H1 (cell line): Measurements from ENCODE around the gene RNPEPL1. TPM values are rescaled to one million over a fixed set of nuclear protein-coding genes. Genes with fewer than 3 reads are reported as not detected.

ENCODE experiments used
- CTCF ChIA-PET: fragments of 300-600 bp; sonication (Branson Sonifier 250); formaldehyde crosslinking; loops from one replicate; lab custom pipeline; 2021; ENCODE audit not compliant: partially characterized antibody; lab: Charles Lee
- POLR2A ChIA-PET: fragments of 300-600 bp; sonication (Branson Sonifier 250); formaldehyde crosslinking; loops from one replicate; lab custom pipeline; 2021; ENCODE audit warnings: inconsistent platforms; ENCODE audit not compliant: partially characterized antibody; lab: Charles Lee
- DNase-seq, 2 experiments: peaks; one replicate each; pipeline versions ENCODE4 v3.0.0 to v3.0.0-alpha.2; 2010 to 2022; ENCODE audit warnings: low spot score in 2 of 2, low read depth in 1 of 2, mixed read lengths in 1 of 2
- FAIRE-seq: peaks from 2 replicates; lab custom pipeline; 2011; peaks lifted over from hg19 to GRCh38; lab: Jason Lieb, UNC
- H2AFZ ChIP-seq: 2 replicates; pipeline ENCODE4 v1.8.1; 2012; ENCODE audit warnings: low read length, inconsistent platforms
- H2AK5ac ChIP-seq: 2 replicates; pipeline ENCODE4 v1.6.1; 2013; ENCODE audit warnings: low read depth, low read length
- H2BK120ac ChIP-seq: replicated peaks from 2 replicates; pipeline ENCODE3; 2013; ENCODE audit warnings: low read depth, low read length, inconsistent platforms
- H2BK12ac ChIP-seq: 2 replicates; pipeline ENCODE4 v1.6.1; 2013; ENCODE audit warnings: low read depth, low read length
- H2BK15ac ChIP-seq: 2 replicates; pipeline ENCODE4 v1.6.1; 2013; ENCODE audit warnings: low read length
- H2BK20ac ChIP-seq: 2 replicates; pipeline ENCODE4 v1.6.1; 2013; ENCODE audit warnings: low read length
- H2BK5ac ChIP-seq: 2 replicates; pipeline ENCODE4 v1.6.1; 2013; ENCODE audit warnings: low read depth, low read length
- H3K14ac ChIP-seq: 2 replicates; pipeline ENCODE4 v1.6.1; 2013; ENCODE audit warnings: inconsistent platforms; ENCODE audit not compliant: insufficient read length
- H3K18ac ChIP-seq: 2 replicates; pipeline ENCODE4 v1.6.1; 2013; ENCODE audit warnings: low read length; ENCODE audit errors: extremely low read depth
- H3K23ac ChIP-seq: 2 replicates; pipeline ENCODE4 v1.6.1; 2013; ENCODE audit warnings: inconsistent platforms; ENCODE audit not compliant: insufficient read length
- H3K23me2 ChIP-seq: 2 replicates; pipeline ENCODE4 v1.6.1; 2013; ENCODE audit warnings: low read depth, low read length
- H3K27ac ChIP-seq: 2 replicates; pipeline ENCODE4 v1.6.1; 2011; ENCODE audit warnings: low read depth, low read length, inconsistent platforms
- H3K27me3 ChIP-seq, 4 experiments: replicated peaks in 1 of 4; 1 replicate in 1 of 4; 2 replicates in 3 of 4; pipeline versions ENCODE4 v1.6.1 to v1.8.1; 2011 to 2013; ENCODE audit warnings: low read length in 3 of 4, mild to moderate bottlenecking in 3 of 4, inconsistent platforms in 2 of 4, mixed read lengths in 2 of 4, moderate library complexity in 1 of 4; ENCODE audit not compliant: control insufficient read depth in 3 of 4, insufficient read depth in 3 of 4; ENCODE audit errors: extremely low read depth in 1 of 4
- H3K36me3 ChIP-seq, 4 experiments: 2 replicates each; pipeline versions ENCODE4 v1.6.1 to v1.8.1; 2011 to 2013; ENCODE audit warnings: mild to moderate bottlenecking in 4 of 4, low read length in 3 of 4, moderate library complexity in 2 of 4, control low read depth in 1 of 4, inconsistent platforms in 1 of 4; ENCODE audit not compliant: insufficient read depth in 4 of 4, control insufficient read depth in 2 of 4
- H3K4ac ChIP-seq: replicated peaks from 2 replicates; pipeline ENCODE3; 2013; ENCODE audit warnings: low read length, low read depth, mixed read lengths, inconsistent platforms; ENCODE audit not compliant: insufficient read length
- H3K4me1 ChIP-seq, 4 experiments: replicated peaks in 1 of 4; 1 replicate in 1 of 4; 2 replicates in 3 of 4; pipeline versions ENCODE4 v1.6.1 to v1.8.1; 2011 to 2013; ENCODE audit warnings: low read length in 3 of 4, inconsistent platforms in 2 of 4, mixed read lengths in 1 of 4; ENCODE audit not compliant: insufficient read depth in 4 of 4, control insufficient read depth in 3 of 4
- H3K4me2 ChIP-seq, 2 experiments: 2 replicates each; pipeline versions ENCODE4 v1.6.1 to v1.8.1; 2011 to 2013; ENCODE audit warnings: low read depth in 2 of 2, low read length in 2 of 2, control low read depth in 1 of 2, inconsistent platforms in 1 of 2, mild to moderate bottlenecking in 1 of 2; ENCODE audit not compliant: insufficient read depth in 1 of 2
- H3K4me3 ChIP-seq, 4 experiments: fragments of 200-600, 300-600 bp in 1 of 4; sonication (generic), shearing (Covaris generic), sonication (Bioruptor Twin) in 1 of 4; 2 replicates each; pipeline versions ENCODE4 v1.5.1 to v1.8.1; 2011 to 2016; ENCODE audit warnings: low read length in 4 of 4, low read depth in 3 of 4, control low read depth in 2 of 4, inconsistent platforms in 2 of 4, mild to moderate bottlenecking in 2 of 4, mixed read lengths in 1 of 4, moderate library complexity in 1 of 4; ENCODE audit not compliant: insufficient read depth in 2 of 4; ENCODE audit errors: extremely low read depth in 1 of 4
- H3K56ac ChIP-seq: replicated peaks from 2 replicates; pipeline ENCODE3; 2013; ENCODE audit warnings: low read depth, mild to moderate bottlenecking, mixed read lengths, low read length, inconsistent platforms; ENCODE audit not compliant: insufficient read length
- H3K79me1 ChIP-seq: 2 replicates; pipeline ENCODE4 v1.6.1; 2013; ENCODE audit warnings: low read depth, low read length, control low read depth
- H3K79me2 ChIP-seq, 2 experiments: 2 replicates each; pipeline versions ENCODE4 v1.6.1 to v1.8.1; 2012 to 2013; ENCODE audit warnings: low read length in 2 of 2, mild to moderate bottlenecking in 2 of 2, inconsistent platforms in 1 of 2; ENCODE audit not compliant: insufficient read depth in 2 of 2, control insufficient read depth in 1 of 2
- H3K9ac ChIP-seq, 4 experiments: replicated peaks in 1 of 4; 1 replicate in 1 of 4; 2 replicates in 3 of 4; pipeline versions ENCODE4 v1.6.1 to v1.8.1; 2011 to 2013; ENCODE audit warnings: low read depth in 3 of 4, low read length in 3 of 4, control low read depth in 2 of 4, mild to moderate bottlenecking in 2 of 4, moderate library complexity in 2 of 4, inconsistent platforms in 1 of 4; ENCODE audit errors: extremely low read depth in 1 of 4
- H3K9me3 ChIP-seq, 2 experiments: 2 replicates each; pipeline versions ENCODE4 v1.6.1 to v1.8.1; 2012 to 2013; ENCODE audit warnings: mild to moderate bottlenecking in 2 of 2, moderate library complexity in 2 of 2, control low read depth in 1 of 2, inconsistent platforms in 1 of 2, low read depth in 1 of 2, low read length in 1 of 2, mixed read lengths in 1 of 2; ENCODE audit not compliant: insufficient read depth in 2 of 2
- H4K20me1 ChIP-seq, 2 experiments: replicated peaks in 1 of 2; 2 replicates each; pipeline versions ENCODE3 to v1.8.1; 2011 to 2013; ENCODE audit warnings: inconsistent platforms in 2 of 2, low read length in 2 of 2, mild to moderate bottlenecking in 1 of 2; ENCODE audit not compliant: insufficient read depth in 2 of 2, control insufficient read depth in 1 of 2
- H4K5ac ChIP-seq: 2 replicates; pipeline ENCODE4 v1.6.1; 2013; ENCODE audit warnings: low read length, low read depth, mixed read lengths, inconsistent platforms; ENCODE audit not compliant: insufficient read length
- H4K8ac ChIP-seq: 2 replicates; pipeline ENCODE4 v1.8.0; 2013; ENCODE audit warnings: mild to moderate bottlenecking, moderate library complexity, low read length, inconsistent platforms; ENCODE audit not compliant: insufficient read depth; ENCODE audit errors: extremely low read depth
- H4K91ac ChIP-seq: replicated peaks from 2 replicates; pipeline ENCODE3; 2013; ENCODE audit warnings: low read length, mixed read lengths, inconsistent platforms; ENCODE audit not compliant: insufficient read length
- BRCA1 ChIP-seq: IDR thresholded peaks from 2 replicates; pipeline ENCODE4 v1.6.1; 2012; ENCODE audit warnings: low read depth, low read length, improper control_type of control experiment
- GTF2F1 ChIP-seq: IDR thresholded peaks from 2 replicates; pipeline ENCODE4 v1.6.1; 2012; ENCODE audit warnings: low read depth, low read length, improper control_type of control experiment, borderline replicate concordance
- KDM5A ChIP-seq: fragments of 200-600 bp; IDR thresholded peaks from 2 replicates; pipeline ENCODE4 v1.7.1; 2012; ENCODE audit warnings: mild to moderate bottlenecking, low read length, inconsistent platforms, mixed read lengths
- MAFK ChIP-seq: IDR thresholded peaks from 2 replicates; pipeline ENCODE4 v1.6.1; 2012; ENCODE audit warnings: low read depth, mild to moderate bottlenecking, improper control_type of control experiment, low read length
- NANOG ChIP-seq: IDR thresholded peaks from 2 replicates; pipeline ENCODE4 v1.6.1; 2011; ENCODE audit warnings: low read length, low read depth, mild to moderate bottlenecking, inconsistent platforms; ENCODE audit not compliant: insufficient read depth, poor library complexity, severe bottlenecking
- RAD21 ChIP-seq, 2 experiments: IDR thresholded peaks in 1 of 2; conservative IDR thresholded peaks in 1 of 2; 2 replicates each; pipeline ENCODE4 v1.6.1; 2011; ENCODE audit warnings: low read depth in 2 of 2, low read length in 2 of 2, improper control_type of control experiment in 1 of 2, inconsistent platforms in 1 of 2, mild to moderate bottlenecking in 1 of 2, moderate library complexity in 1 of 2
- TAF1 ChIP-seq: IDR thresholded peaks from 2 replicates; pipeline ENCODE4 v1.6.1; 2011; ENCODE audit warnings: mild to moderate bottlenecking, low read depth, low read length
- YY1 ChIP-seq: IDR thresholded peaks from 2 replicates; pipeline ENCODE4 v1.6.1; 2011; ENCODE audit warnings: low read depth, mild to moderate bottlenecking, low read length
- WGBS, 2 experiments: shearing (Covaris generic) in 1 of 2; methylation state at CpG; one replicate each; pipeline versions ENCODE4 v1.1.6 to v1.1.7; 2013 to 2015; ENCODE audit warnings: low lambda C conversion rate in 2 of 2, mixed read lengths in 2 of 2, inconsistent platforms in 1 of 2, low coverage in 1 of 2, missing lambda C conversion rate in 1 of 2; ENCODE audit not compliant: insufficient replicate concordance in 2 of 2, insufficient coverage in 1 of 2, insufficient read length in 1 of 2; ENCODE audit errors: extremely low coverage in 1 of 2, missing lambda C conversion rate in 1 of 2; 5-methylcytosine and 5-hydroxymethylcytosine counted together
- polyA plus RNA-seq, 7 experiments: library from polyadenylated mRNA; depleted of rRNA in 3 of 7; stranded (reverse) in 5 of 7; unstranded in 2 of 7; fragments of >200 nt in 5 of 7; fragments of 200-250 nt in 2 of 7; gene quantifications; 1 replicate in 5 of 7; 2 replicates in 1 of 7; 4 replicates in 1 of 7; pipeline versions ENCODE4 v1.2.1 to v1.2.3, GENCODE V29; 2011 to 2013; ENCODE audit warnings: missing spikeins in 2 of 7, mixed read lengths in 2 of 7
- total RNA-seq: library from RNA; stranded (reverse); fragmentation: NEBNext Ultra II Directional; extraction: Animal tissue kit (Norgen Biotek cat#: 25700); gene quantifications from 2 replicates; pipeline ENCODE4 v1.2.1, GENCODE V29; 2021

RNPEPL1 gene
- total and polyA plus RNA-seq, 2 of the 8 experiments (the other 6 are each of a cell fraction or from before 2014, with no cell fraction given): 9.0 to 11.3 TPM

- TF ChIP-seq KDM5A (no peak), GTF2F1 (no peak), NANOG (no peak), RAD21 (IDR thresholded peaks at IDR 0.05 in 1 of 2, conservative IDR thresholded peaks at IDR 0.05 in 1 of 2; ENCODE audit: low read depth in 2 of 2, low read length in 2 of 2) (no peak), YY1 (no peak), TAF1 (no peak), BRCA1 (no peak), MAFK (no peak)
- H3K4ac ChIP-seq: no peak overlapping the region
- H4K20me1 ChIP-seq: peaks cover 9 to 19% of the 10 kb centered on the region in 2 experiments
- H3K9ac ChIP-seq: no peak overlapping the region
- H3K27me3 ChIP-seq: no peaks in the 10 kb centered on the region
- H2BK15ac ChIP-seq: no peak overlapping the region
- H3K4me1 ChIP-seq: peaks cover 0 to 9% (median 0%) of the 10 kb centered on the region in 4 experiments; a peak in 2 of 7 replicates
- no peak overlapping the region for H3K23ac ChIP-seq
- ChIA-PET POLR2A (interaction anchor here (1.4 kb wide), 1 partner anchor 13 kb away, joined by 3 read pairs; no protein-coding TSS in a partner anchor), CTCF (interaction anchor here (1.1 to 1.2 kb wide), 2 partner anchors 13 to 16 kb away, joined by 3 to 5 read pairs; no protein-coding TSS in a partner anchor)
- H3K79me1 ChIP-seq: peaks cover 7% of the 10 kb centered on the region
- no peak overlapping the region for H3K14ac ChIP-seq
- FAIRE-seq (no peak), DNase-seq (no peak)
- H3K9me3 ChIP-seq: no peaks in the 10 kb centered on the region
- no peak overlapping the region for H2BK20ac ChIP-seq
- no peak overlapping the region for H3K56ac ChIP-seq
- 87% methylated on average over 8 of the region's 8 CpGs; no CpG with 5 or more reads in 1 of the 2 experiments for WGBS, 2 experiments
- H4K8ac ChIP-seq: no peak overlapping the region
- no peak overlapping the region for H2AFZ ChIP-seq
- H3K23me2 ChIP-seq: no peaks in the 10 kb centered on the region
- H4K91ac ChIP-seq: no peak overlapping the region
- H2BK120ac ChIP-seq: no peak overlapping the region
- H3K36me3 ChIP-seq: no peaks in the 10 kb centered on the region
- 0 out of 4 replicates have a peak, but pooled peaks cover 0 to 5% of the 10 kb centered on the region in 2 experiments for H3K79me2 ChIP-seq
- H3K27ac ChIP-seq: no peak overlapping the region
- no peak overlapping the region for H3K4me3 ChIP-seq
- H2BK12ac ChIP-seq: no peak overlapping the region
- H2BK5ac ChIP-seq: no peak overlapping the region
- H3K18ac ChIP-seq: no peak overlapping the region
- no peak overlapping the region for H3K4me2 ChIP-seq
- H4K5ac ChIP-seq: no peak overlapping the region
- H2AK5ac ChIP-seq: no peak overlapping the region
Measured at GRCh38 chr2:240578488-240578887, 10.2 kb downstream of the RNPEPL1 start.
